ENCODE data around the gene MELK. TPM values are rescaled to one million over a fixed set of nuclear protein-coding genes. Genes with fewer than 3 reads are reported as not detected.

Gene MELK
- total and polyA plus RNA-seq, 2 donors (not counting 3 experiments of a cell fraction or from before 2014, with no cell fraction given), result 19.1 to 52.1 TPM

DNA sequence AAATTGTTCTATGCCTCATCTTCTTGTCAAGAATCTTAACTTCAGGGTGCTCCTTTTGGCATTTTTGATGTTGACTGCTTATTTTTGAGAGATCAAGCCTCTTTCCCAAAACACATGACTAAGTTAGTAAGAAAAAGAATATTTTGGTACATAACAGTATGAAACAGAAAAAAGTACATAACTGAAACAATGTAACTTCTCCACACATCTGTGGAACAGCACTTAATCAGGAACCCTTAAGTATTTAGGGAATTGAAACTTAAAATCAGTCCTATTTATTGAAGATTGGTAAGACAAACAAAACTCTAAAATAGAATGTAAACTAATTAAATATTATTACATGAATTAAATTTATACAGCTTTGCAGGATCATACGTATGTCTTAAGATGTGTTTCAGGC lies 103.4 kb downstream of the MELK start:
- no peak for FAIRE-seq
- Histone ChIP-seq H3K9me3 (replicated peaks; ENCODE audit: control insufficient read depth, insufficient read depth, low read length) (no peaks in the 10 kb centered on the region), H3K4me3 (replicated peaks in 1 of 3; ENCODE audit: insufficient read depth in 1 of 3, low read depth in 1 of 3, low read length in 3 of 3) (no peak overlapping the region), H3K9ac (replicated peaks; ENCODE audit: extremely low read depth, insufficient read depth, low read length) (no peak overlapping the region), H4K20me1 (replicated peaks; ENCODE audit: control insufficient read depth, extremely low read depth, insufficient read depth, low read length) (no peaks in the 10 kb centered on the region), H3K27ac (ENCODE audit: insufficient read depth, low read depth, low read length) (no peak overlapping the region), H3K4me2 (ENCODE audit: insufficient read depth, low read length) (no peak overlapping the region), H3K9me1 (replicated peaks; ENCODE audit: control insufficient read depth, extremely low read depth, insufficient read depth, low read length) (no peaks in the 10 kb centered on the region), H3K36me3 (ENCODE audit: control insufficient read depth in 2 of 2, extremely low read depth in 1 of 2, insufficient read depth in 2 of 2, low read length in 2 of 2) (peaks cover 0 to 8% of the 10 kb centered on the region in 2 experiments), H3K27me3 (ENCODE audit: control insufficient read depth in 2 of 2, insufficient read depth in 2 of 2, low read length in 2 of 2) (no peaks in the 10 kb centered on the region), H3K79me2 (ENCODE audit: control insufficient read depth, insufficient read depth, low read length) (peaks cover 5% of the 10 kb centered on the region), H3K4me1 (ENCODE audit: control insufficient read depth, extremely low read depth, insufficient read depth, low read length) (no peaks in the 10 kb centered on the region), H2AFZ (ENCODE audit: low read depth, low read length) (no peak overlapping the region)
- intact Hi-C loops (cut with micrococcal nuclease) (no loop called here), dilution Hi-C loops (cut with MboI; ENCODE audit: extremely low pct_ligation_motif_present, low sequenced_read_pairs) (no loop called here)
- POLR2A ChIA-PET, result no interaction called here
- BruUV-seq (replicated peaks), result no TSS peak
- DNase-seq (ENCODE audit: low read depth, low spot score), result no peak
- no peak for TF ChIP-seq EZH2 (IDR thresholded peaks at IDR 0.05; ENCODE audit: borderline replicate concordance, low read depth, low read length, severe bottlenecking)
- CTCF ChIA-PET, result interaction anchor here (1.5 to 1.6 kb wide), 3 partner anchors 9 to 52 kb away, joined by 4 to 8 read pairs (median 7); no protein-coding TSS in a partner anchor

DNA sequence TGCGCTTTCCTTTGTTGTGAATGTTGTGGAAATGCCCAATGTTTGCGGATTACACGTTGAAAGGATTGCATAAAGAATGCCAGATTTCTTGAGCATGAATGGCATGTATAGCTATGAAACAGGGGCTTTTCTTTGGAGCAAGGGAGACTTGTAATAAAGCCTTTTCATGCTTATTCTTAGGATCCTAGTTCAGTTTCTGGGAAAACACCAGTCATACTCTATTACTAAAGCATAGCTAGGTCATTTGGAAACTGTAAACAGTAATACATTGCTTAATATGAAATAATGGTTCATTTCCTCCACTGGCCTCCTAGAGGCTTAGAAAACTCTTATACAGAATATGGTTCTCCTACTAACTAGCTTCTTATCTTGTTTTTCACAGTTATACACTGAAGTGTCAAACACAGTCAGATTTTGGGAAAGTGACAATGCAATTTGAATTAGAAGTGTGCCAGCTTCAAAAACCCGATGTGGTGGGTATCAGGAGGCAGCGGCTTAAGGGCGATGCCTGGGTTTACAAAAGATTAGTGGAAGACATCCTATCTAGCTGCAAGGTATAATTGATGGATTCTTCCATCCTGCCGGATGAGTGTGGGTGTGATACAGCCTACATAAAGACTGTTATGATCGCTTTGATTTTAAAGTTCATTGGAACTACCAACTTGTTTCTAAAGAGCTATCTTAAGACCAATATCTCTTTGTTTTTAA lies 104.2 kb downstream of the MELK start:
- DNase-seq (ENCODE audit: low read depth, low spot score) (no peak), FAIRE-seq (no peak)
- H3K9ac ChIP-seq (replicated peaks; ENCODE audit: extremely low read depth, insufficient read depth, low read length), result no peak overlapping the region
- CTCF ChIA-PET, result interaction anchor here (1.1 to 1.6 kb wide), 4 partner anchors 10 to 52 kb away, joined by 3 to 8 read pairs (median 6); no protein-coding TSS in a partner anchor
- no peaks in the 10 kb centered on the region for H3K4me1 ChIP-seq (ENCODE audit: control insufficient read depth, extremely low read depth, insufficient read depth, low read length)
- dilution Hi-C loops (cut with MboI; ENCODE audit: extremely low pct_ligation_motif_present, low sequenced_read_pairs), result no loop called here
- H3K27me3 ChIP-seq (ENCODE audit: control insufficient read depth in 2 of 2, insufficient read depth in 2 of 2, low read length in 2 of 2), result no peaks in the 10 kb centered on the region
- no peaks in the 10 kb centered on the region for H3K9me1 ChIP-seq (replicated peaks; ENCODE audit: control insufficient read depth, extremely low read depth, insufficient read depth, low read length)
- no peak overlapping the region for H2AFZ ChIP-seq (ENCODE audit: low read depth, low read length)
- TF ChIP-seq FOS (IDR thresholded peaks at IDR 0.05; ENCODE audit: borderline replicate concordance, insufficient read depth, low read length) (no peak), POLR2AphosphoS5 (IDR thresholded peaks at IDR 0.05; ENCODE audit: insufficient read depth, low read depth, low read length) (no peak), GATA2 (IDR thresholded peaks at IDR 0.05; ENCODE audit: insufficient read depth, insufficient read length, low read depth, low read length) (no peak), EZH2 (IDR thresholded peaks at IDR 0.05; ENCODE audit: borderline replicate concordance, low read depth, low read length, severe bottlenecking) (no peak), JUN (IDR thresholded peaks at IDR 0.05; ENCODE audit: borderline replicate concordance, insufficient read depth, insufficient read length, low read depth) (no peak), POLR2A (IDR thresholded peaks at IDR 0.05; ENCODE audit: low read depth, low read length) (no peak)
- TF ChIP-seq, protein P1, sequence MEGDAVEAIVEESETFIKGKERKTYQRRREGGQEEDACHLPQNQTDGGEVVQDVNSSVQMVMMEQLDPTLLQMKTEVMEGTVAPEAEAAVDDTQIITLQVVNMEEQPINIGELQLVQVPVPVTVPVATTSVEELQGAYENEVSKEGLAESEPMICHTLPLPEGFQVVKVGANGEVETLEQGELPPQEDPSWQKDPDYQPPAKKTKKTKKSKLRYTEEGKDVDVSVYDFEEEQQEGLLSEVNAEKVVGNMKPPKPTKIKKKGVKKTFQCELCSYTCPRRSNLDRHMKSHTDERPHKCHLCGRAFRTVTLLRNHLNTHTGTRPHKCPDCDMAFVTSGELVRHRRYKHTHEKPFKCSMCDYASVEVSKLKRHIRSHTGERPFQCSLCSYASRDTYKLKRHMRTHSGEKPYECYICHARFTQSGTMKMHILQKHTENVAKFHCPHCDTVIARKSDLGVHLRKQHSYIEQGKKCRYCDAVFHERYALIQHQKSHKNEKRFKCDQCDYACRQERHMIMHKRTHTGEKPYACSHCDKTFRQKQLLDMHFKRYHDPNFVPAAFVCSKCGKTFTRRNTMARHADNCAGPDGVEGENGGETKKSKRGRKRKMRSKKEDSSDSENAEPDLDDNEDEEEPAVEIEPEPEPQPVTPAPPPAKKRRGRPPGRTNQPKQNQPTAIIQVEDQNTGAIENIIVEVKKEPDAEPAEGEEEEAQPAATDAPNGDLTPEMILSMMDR (IDR thresholded peaks at IDR 0.05; ENCODE audit: extremely low read depth in 1 of 2, insufficient read depth in 1 of 2, low read depth in 1 of 2, low read length in 2 of 2), result no peak
- TF ChIP-seq, protein P2, sequence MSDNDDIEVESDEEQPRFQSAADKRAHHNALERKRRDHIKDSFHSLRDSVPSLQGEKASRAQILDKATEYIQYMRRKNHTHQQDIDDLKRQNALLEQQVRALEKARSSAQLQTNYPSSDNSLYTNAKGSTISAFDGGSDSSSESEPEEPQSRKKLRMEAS (IDR thresholded peaks at IDR 0.05; ENCODE audit: insufficient read depth, insufficient read length), result no peak
- intact Hi-C loops (cut with micrococcal nuclease), result no loop called here
- BruUV-seq (replicated peaks), result no TSS peak
- peaks cover 0 to 8% of the 10 kb centered on the region in 2 experiments for H3K36me3 ChIP-seq (ENCODE audit: control insufficient read depth in 2 of 2, extremely low read depth in 1 of 2, insufficient read depth in 2 of 2, low read length in 2 of 2)
- no peaks in the 10 kb centered on the region for H4K20me1 ChIP-seq (replicated peaks; ENCODE audit: control insufficient read depth, extremely low read depth, insufficient read depth, low read length)
- H3K27ac ChIP-seq (ENCODE audit: insufficient read depth, low read depth, low read length), result no peak overlapping the region
- H3K79me2 ChIP-seq (ENCODE audit: control insufficient read depth, insufficient read depth, low read length), result peaks cover 3% of the 10 kb centered on the region
- POLR2A ChIA-PET, result no interaction called here
- H3K4me3 ChIP-seq (replicated peaks in 1 of 3; ENCODE audit: insufficient read depth in 1 of 3, low read depth in 1 of 3, low read length in 3 of 3), result no peak overlapping the region
- H3K9me3 ChIP-seq (replicated peaks; ENCODE audit: control insufficient read depth, insufficient read depth, low read length), result no peaks in the 10 kb centered on the region
- H3K4me2 ChIP-seq (ENCODE audit: insufficient read depth, low read length), result no peak overlapping the region

All from endothelial cell of umbilical vein (primary cell).